Right hindlimb (tissue), 1 donor: ENCODE measurements around the gene IL16.
"Not testable (repeated sequence)": the region's sequence is repeated elsewhere in the genome, so short reads cannot be mapped to it uniquely, and the experiment has no call there.

ENCODE experiments used
- DNase-seq: peaks from one replicate; pipeline ENCODE4 v3.0.0-alpha.2; 2018

Gene IL16

DNA sequence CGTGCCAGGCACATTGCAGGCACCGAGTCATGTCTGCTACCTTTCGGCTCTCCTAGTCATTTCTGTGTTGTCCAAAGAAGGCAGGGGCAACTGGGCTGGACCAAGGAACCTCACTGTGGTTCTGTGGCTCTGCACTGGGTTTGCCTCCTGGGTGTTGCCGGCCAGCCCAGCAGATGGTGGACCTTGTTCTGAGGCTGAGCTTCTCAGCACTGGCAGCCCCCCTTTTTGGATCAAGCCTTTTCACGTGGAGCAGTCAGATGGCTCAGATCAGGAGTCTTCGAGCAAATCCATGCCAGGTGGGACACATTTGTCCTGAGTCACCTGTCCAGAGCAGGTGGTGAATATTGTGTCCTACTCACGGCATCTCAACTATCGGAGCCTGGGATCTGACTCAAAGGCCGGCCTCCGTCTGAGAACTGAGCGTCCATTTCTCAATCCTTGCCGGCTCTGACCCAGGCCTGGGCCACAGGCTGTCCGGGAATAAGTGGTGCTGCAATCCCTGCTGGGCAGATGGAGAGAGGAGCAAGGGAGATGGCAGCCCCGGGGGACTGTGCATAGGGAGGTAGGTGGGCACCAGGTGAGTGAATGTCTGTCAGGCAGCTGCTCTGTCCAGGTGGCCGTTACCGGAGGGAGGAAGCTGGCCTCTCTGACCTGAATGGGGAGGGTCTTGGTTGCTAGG, at the start of gene IL16:
IL16 (plus strand) TSS at position 304 of the 679 bp plus-strand sequence. CDS start 28,521 bp downstream, outside the sequence.
- DNase-seq: no peak

DNA sequence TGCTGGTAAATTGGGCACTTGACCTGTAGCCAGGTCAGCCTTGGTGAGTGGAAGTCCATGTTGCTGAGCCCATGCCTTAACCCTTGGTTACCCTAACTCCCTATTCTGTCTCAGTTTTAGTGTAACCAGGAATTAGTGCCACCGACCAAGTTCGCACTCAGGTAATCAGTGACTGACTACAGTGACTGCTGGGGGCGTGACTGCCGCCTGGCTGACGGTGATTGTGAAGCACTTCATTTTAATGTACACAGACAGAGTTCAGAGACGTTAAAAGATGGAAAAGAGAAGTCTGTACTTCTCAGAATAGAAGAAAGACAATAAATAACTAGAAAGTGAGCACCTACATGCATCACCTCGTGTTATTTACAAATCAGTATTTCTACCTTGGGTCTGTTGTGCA, 45.3 kb upstream of the IL16 start:
- DNase-seq: no peak

DNA sequence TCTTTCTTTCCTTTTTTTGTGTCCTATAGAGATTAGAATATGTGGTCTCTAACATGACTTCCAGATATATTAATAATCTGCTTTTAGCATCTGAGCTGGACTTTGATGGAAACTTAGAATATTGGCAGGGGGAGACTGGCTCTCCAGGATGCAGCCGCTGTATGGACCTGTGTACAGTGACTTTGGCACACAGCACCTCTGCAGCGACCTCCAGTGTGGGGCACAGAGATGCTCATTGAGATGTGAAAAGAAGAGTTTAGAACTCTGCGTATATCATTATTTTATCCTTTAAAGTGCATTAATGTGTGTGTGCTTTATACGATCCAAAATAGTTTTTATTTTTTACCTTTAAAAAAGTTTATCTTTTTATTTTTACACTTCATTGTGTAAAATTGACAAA, 44.3 kb upstream of the IL16 start:
- DNase-seq: no peak

DNA sequence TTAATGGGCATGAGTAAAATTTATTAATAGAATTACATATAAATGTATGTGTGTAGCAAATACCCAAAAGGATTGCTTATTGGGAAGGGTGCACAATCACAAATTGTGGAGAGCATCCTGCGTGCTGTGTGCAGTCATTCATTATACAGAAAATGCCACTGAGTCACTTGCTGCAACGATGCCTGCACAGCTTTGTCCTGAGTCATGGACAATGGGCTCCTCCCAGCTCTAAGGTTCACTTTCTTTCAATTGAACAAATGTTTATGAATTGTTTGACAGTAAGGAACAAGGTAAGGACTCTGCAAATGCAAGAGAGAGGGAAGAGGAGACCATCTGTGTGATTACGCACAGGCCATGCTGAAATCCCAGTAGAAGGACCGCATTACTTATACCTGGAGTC, 43.9 kb upstream of the IL16 start:
- no peak for DNase-seq

DNA sequence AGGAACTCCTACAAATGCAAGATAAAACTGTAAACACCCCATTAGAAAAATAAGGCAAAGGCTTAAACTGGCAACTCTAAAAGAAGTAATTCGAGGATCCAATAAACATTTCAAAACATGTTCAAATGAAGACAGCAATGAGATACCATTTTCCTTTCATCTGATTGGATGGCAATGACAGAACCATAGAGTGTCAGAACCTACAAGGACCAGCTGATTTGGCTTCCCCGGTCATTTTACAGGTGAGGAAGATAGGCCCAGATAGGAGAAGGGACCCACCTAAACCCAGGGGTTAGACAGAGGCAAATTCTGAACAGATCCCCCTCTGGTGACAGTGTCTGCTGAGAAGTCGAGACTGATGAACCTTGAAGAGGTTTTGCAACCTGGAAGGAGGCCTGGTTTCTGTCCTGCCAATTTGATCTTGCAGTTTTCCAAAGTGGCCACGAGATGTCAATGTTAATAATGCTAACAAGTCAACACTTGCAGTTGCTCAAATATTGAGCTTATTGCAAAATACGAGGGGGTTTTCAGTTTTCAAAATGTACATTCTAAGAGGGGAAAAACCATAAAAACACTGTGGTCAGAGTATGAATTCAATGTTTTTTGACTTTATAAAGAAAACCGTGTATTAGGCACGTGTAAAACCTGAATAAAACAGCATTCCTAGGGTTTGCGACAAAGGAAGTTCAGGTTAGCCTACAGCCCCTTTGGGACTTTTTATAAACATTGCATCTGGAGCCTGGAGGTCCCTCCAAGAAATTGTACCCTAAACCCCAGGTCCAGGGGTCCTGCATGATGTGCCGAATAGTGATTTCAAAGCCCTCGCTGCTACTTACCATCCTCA, 41.1 kb upstream of the IL16 start:
- DNase-seq: peak; percentile 51

DNA sequence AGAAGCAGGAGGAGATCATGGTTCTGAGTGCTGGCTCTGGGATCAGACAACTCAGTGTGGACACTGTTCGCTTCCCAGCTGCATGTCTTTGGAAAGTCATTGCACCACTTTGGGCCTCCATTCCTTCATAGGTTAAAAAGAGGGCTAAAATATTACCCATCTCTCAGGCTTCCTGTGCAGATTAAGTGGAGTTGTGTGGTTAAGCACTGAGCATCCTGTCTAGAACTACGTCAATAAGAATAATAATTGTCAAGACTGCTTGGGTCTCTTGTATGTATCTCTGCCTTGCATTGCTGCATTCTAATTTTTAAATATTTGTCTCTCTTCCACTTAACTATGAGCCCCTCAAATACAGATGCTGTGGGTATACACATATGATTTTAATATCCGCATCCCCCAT, 40.4 kb upstream of the IL16 start:
- DNase-seq: no peak

DNA sequence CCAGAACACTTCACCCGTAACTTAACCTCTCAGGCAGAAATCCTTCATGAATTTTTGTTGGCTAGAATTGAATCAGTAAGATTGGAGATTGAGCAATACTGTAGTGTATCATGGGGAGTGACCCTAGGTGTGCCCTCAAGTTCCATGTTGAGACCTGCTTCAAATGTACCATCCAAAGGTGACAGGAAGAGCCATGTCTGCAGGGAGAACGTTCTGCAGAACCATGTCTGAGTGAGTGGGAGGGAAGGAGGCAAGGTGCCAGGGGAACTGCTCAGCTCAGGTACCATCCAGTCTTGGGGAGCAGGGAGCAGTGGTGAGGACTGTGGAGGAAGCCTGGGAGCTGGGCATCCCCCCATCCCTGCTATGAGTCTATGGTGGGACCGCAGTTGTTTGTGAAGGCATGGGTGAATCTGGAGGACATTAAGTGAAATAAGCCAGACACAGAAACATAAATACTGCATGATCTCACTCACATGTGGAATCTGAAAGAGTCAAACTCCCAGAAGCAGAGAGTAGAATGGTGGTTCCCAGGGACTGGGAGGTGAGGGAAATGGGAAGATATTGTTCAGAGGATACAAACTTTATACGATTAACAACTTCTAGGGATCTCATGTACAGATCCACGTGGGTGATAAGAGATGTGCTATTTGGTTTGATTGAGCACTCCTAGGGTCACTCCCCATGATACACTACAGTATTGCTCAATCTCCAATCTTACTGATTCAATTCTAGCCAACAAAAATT, 39.3 kb upstream of the IL16 start:
- DNase-seq: no peak

DNA sequence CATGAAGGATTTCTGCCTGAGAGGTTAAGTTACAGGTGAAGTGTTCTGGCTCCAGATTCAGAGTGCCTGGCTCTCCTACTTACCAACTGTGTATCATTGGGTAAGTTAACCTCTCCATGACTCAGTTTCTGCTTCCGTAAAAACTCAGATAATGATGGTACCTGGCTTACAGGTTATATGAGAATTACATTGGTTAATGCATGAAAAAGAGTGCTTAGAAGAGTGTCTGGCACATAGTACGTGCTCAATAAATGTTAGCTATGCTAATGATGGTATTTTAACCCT, 38.8 kb upstream of the IL16 start:
- DNase-seq: no peak

DNA sequence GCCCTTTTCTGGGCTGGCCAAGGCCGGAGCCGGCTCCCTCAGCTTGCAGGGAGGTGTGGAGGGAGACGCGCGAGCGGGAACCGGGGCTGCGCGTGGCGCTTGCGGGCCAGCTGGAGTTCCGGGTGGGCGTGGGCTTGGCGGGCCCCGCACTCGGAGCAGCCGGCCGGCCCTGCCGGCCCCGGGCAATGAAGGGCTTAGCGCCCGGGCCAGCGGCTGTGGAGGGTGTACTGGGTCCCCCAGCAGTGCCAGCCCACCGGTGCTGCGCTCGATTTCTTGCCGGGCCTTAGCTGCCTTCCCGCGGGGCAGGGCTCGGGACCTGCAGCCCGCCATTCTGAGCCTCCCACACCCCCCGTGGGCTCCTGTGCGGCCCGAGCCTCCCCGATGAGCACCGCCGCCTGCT, 38.1 kb upstream of the IL16 start:
- DNase-seq: not testable (repeated sequence)

DNA sequence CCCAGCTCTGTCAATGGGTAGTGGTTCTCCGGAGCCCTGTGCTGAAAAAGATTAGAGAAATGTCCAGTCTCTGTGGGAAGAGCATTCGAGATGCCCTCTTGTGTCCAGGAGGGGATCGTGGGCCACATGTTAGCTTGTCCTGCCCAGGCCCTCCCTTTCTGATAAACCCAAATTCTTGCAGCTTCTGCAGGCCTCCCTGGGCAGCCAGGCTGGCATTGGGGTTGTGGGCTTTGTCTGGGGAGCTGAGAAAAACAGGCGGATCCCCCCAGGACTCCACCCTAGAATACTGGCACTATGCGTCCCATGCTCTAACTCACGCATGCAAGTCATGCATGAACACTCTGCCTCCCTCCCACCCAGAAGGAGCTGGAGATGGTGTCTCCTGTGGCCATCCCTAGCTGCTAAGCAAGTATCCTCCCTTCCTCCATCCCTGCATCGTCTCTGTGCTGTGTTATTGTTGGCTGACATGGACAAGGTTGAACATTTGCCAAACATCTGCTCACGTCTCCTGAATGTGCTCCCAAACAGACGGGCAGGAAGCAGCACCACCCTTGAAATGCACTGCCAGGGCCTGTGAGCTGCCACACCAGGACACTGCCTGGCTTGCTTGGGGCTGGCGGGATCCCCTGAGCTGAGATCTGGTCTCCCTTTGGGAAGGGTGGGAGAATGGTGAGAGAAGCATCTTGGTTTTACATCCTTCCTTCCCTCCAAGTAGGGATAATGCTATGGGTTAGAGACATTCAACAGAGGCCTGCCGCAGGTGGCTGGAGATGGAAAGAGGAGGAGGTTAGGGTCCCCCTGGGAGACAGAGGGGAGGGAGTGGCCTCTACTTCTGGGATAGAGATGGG, 36.1 kb upstream of the IL16 start:
- DNase-seq: peak; percentile 90

DNA sequence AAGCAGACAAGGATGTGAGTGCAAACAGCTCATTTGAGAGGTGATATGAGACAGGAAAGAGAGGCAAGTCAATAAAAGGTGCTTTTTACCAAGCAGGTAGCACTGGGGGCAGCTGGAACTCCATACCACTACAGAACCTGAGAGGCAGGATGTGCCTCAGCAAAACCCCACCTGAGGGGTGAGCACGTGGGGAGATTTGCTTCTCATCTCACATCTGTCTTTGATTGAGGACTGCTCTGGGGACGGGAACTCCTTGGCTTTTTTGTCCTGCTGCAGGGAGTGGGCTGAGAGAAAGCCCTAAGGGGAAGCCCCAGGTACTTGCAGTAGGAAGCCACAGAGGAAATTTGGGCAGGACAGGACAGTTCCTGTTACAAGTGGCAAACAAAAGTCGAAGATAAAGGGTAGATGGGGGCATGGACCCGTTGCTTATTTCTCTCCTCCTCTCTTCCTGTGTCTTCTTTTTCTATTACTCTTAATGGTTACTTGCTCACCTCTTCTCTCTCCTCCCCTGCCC, 35.5 kb upstream of the IL16 start:
- no peak for DNase-seq

DNA sequence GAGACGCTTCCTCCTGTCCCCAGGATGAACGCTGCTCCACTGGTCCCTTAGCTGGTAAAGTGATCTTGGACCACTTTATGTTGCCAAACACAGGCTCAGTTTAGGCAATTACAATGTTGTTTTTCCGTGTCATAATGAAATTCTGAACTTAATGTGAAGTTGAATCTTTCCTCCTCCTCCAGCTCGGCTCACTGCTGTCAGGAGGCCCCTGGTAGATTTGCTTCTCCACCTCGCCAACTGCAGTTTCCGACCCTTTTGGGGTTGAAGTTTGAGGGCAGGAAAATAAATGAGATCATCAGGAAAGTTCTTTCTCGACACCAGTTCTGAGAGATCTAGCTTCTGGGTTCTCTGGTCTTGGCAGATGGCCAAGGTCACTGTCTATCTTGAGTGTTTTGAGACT, 34.8 kb upstream of the IL16 start:
- no peak for DNase-seq

DNA sequence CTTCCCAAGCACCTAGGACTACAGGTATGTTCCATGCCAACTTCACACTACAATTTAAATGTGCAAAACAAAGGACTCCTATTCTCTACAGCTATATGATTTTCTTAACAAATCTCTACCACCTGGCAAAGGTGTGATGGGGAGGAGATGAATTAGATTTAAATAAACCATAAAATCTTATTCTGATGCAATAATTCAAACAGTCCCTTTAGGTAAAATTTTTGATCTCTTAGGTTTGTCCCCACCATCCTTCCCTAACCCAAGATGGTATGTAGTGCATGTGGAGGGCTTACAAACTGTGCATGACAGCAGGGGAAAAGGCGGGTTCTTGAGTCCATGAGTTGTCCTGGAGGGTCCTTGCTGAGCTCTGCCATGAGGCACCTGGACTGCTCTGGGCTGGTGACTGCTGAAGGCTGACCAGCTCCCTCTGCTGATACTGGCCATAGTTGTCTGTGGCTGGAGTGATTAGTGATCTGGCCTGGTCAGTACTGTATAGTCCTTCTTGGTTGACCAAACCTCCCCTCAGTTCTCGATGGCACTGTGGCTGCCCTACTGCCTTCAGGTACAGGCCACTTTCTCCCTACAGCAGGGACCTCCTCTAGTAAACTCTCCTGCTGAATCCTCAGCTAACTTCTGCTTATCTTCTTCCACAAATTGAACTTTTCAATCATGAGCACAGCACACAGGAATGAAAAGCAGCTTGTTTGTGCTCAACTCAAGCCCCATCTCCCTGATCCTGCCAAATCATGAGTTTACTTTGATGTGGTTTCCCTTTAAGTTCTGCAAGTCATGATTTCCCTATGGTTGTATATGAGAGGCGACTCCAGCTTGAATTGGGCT, 32.5 kb upstream of the IL16 start:
- DNase-seq: no peak

DNA sequence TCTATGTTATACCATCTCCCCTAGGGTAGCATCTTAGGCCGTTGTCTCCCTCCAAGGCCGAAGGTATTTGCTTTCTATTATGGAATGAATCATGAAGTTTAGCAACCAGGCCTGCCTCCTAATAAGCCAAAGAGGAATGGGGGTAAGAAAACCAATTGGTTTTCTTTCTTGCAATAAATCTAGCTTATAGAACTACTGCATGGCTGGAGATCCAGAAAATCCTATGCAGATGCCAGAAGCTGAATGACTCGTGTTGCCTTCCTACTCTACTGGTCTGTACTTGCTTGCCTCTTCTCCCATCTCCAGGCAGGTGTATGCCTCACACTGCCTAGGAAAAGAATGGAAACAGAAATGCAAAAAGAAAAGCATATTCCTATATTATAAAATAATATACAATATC, 31.1 kb upstream of the IL16 start:
- DNase-seq: no peak

DNA sequence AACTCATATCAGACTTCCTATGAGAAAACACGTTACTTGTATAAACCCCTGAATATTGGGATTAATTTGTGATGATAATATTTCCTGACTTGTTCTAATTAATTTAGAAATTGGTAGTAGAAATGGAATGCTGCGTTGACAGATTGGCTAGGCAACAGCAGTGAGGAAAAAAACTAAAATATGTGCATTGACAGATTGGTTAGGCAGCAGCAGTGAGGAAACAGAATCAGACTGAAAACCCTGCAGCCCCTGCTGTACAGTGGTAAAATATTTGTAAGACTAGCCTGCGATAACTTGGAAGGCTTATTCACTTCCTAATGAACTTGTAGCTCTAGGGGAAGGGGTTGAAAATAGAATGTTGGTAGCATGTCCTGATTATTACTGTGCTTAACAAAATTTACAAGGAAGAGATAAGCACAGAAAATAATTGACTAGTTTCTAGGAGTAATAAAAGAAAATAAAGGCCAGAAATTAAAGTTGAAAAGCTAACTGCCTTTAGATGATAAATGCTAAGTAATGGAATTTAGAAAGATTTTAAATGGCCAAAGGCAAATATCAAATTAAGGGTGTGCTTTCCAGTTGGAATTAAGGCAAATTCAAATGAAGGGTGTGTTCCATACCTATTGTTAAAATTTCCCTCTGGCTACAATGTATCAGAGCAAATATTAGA, 29.9 kb upstream of the IL16 start:
- DNase-seq: no peak

DNA sequence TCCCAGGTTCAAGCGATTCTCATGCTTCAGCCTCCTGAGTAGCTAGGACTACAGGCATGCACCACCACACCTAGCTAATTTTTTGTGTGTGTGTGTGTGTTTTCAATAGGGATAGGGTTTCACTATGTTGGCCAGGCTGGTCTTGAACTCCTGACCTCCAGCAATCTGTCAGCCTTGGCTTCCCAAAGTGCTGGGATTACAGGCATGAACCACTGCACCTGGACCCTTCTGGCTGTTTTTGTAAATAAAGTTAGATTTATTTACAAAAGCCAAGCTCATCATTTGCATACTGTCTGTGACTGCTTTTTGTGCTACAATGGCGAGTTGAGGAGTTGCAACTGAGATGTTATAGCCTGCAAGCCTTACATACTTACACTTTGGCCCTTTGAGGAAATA, 28.6 kb upstream of the IL16 start:
- DNase-seq: no peak

DNA sequence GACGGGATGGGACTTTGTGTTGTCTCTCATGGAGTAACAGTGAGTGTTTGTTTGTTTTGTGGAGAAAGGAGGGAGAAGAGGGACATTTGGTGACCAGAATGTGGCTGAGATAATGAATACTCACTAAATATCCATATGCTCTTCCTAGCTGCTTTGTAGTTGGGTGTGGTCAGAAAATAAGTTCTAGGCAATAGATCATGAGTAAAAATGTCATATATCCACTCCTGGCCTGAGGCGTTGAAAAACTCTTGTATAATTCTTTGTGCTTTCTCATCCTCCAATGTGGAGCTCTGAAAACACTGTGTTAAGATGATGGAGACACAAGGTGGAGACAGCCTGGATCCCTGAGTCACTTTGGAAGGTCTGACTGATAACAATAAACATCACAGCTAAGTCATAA, 28.0 kb upstream of the IL16 start:
- no peak for DNase-seq

DNA sequence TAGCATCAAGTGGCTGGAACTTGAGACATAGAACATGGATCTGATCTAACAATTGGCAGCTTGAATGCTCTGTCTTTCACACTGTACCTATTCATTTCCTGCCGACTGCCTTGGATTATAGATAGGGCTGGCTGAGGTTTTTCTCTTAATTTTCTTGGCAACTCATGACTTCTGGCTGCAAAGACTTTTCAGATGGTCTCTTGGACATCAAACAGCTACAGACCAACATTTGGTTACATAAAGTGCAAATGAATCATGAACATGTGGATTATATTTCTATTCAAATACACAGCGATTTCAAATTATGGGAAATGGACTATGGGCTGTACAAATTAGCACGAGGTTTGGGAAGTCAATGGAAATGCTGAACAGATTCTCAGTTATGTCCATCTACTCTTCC, 26.2 kb upstream of the IL16 start:
- no peak for DNase-seq

DNA sequence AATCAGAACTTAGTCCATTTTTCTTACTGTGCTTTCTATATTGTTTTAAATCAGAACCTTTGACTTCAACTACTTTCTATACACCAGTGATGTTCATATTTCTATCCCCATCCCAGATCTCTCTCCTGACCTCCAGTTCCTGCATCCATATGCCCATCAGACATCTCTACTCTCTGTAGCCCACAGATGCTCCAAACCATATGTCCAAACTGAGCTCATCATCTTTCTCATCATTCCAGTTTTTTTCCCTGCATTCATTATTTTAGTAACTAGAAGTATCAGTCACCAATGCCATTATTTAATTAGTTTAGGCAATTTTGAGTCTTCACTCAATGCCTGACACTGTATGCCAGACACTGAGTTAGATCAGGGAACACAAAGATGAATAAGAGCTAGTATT, 25.4 kb upstream of the IL16 start:
- no peak for DNase-seq

DNA sequence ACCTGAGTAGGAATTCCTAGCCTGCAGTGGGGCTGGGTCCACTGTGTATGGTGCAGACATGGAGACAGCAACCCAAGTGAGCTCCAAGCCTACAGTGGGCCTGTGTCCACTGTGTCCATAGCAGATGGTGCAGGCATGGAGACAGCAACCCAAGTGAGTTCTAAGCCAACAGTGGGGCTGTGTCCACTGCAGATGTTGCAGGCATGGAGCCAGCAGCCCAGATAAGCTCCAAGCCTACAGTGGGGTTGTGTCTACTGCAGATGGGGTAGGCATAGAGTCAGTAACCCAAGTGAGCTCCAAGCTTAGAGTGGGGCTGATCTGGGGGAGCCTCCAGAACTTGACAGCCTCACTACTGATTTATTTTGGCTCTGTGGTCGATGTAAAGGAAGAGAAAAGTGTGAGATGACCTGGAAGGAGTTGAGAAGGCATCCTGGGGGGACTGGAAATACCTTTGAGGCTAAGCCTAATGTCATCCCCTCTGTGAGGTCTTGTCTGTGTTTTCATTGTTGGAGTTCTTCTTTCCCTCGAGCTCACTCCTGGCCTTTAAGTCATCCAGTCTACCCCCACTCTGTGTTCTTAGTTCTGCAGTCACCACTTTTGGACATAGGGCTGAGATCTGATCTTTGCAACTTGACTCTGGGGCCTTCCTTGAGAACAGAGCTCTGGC, 22.4 kb upstream of the IL16 start:
- DNase-seq: no peak
